GM13977 (cell line): ENCODE data around the gene RAB8B.

ENCODE experiments used
- DNase-seq: peaks from one replicate; pipeline ENCODE4 v3.0.0; 2012; ENCODE audit warnings: low spot score
- CTCF ChIP-seq: IDR thresholded peaks from 2 replicates; pipeline ENCODE4 v1.5.1; 2012; ENCODE audit warnings: mild to moderate bottlenecking, control low read depth; ENCODE audit not compliant: insufficient read depth; ENCODE audit errors: extremely low read depth, missing control alignments
- in situ Hi-C: fragments of 300-500 bp; cut with MboI; formaldehyde crosslinking; loops from one replicate; pipeline ENCODE4 v1.12.0; 2022; ENCODE audit warnings: low sequenced_read_pairs, low pct_unique_long_range_greater_than_20kb, mixed read lengths, inconsistent platforms; ENCODE audit not compliant: unreplicated experiment

RAB8B gene

GRCh38 chr15:63194880-63195568 lies 5.6 kb downstream of the RAB8B start:
- in situ Hi-C loops, result no loop called here
- TF ChIP-seq CTCF, result no peak
- no peak for DNase-seq

GRCh38 chr15:63195569-63196015 lies 6.2 kb downstream of the RAB8B start:
- in situ Hi-C loops, result no loop called here
- DNase-seq, result no peak
- TF ChIP-seq CTCF, result no peak

GRCh38 chr15:63196842-63197241 lies 7.4 kb downstream of the RAB8B start:
- no peak for DNase-seq
- in situ Hi-C loops, result no loop called here
- TF ChIP-seq CTCF, result no peak

- TF ChIP-seq CTCF, result no peak
- in situ Hi-C loops, result no loop called here
- DNase-seq, result no peak
These were observed 8.2 kb downstream of the RAB8B start for GRCh38 chr15:63197626-63198025.

GRCh38 chr15:63198371-63199250 lies 9.2 kb downstream of the RAB8B start:
- in situ Hi-C loops, result no loop called here
- no peak for DNase-seq

More at GRCh38 chr15:63198371-63199250, 9.2 kb downstream of the RAB8B start:
- TF ChIP-seq CTCF, result no peak
